Uterus (tissue), 4 donors: ENCODE data around the gene FAM114A2. TPM values are rescaled to one million over a fixed set of nuclear protein-coding genes. Genes with fewer than 3 reads are reported as not detected.
"Not testable (repeated sequence)": the region's sequence is repeated elsewhere in the genome, so short reads cannot be mapped to it uniquely, and the experiment has no call there.

ENCODE experiments used
- DNase-seq, 2 donors: peaks; one replicate each; pipeline ENCODE4 v3.0.0-alpha.2; 2019 to 2020
- H3K27ac ChIP-seq, 2 donors: fragments of 200-600 bp; sonication (generic); 1 replicate in 1 of 2; 2 replicates in 1 of 2; pipeline ENCODE4 v1.5.1; 2016 to 2018
- H3K27me3 ChIP-seq, 2 donors: fragments of 200-600 bp; sonication (generic); one replicate each; pipeline ENCODE4 v1.5.1; 2018 to 2019; ENCODE audit warnings: control low read depth in 1 of 2
- H3K36me3 ChIP-seq, 2 donors: fragments of 200-600 bp; sonication (generic); one replicate each; pipeline ENCODE4 v1.5.1; 2019; ENCODE audit warnings: control low read depth in 1 of 2
- H3K4me1 ChIP-seq, 2 donors: fragments of 200-600 bp; sonication (generic); one replicate each; pipeline ENCODE4 v1.5.1; 2018 to 2019; ENCODE audit warnings: control low read depth in 1 of 2
- H3K4me3 ChIP-seq, 2 donors: fragments of 200-600 bp; sonication (generic); 1 replicate in 1 of 2; 2 replicates in 1 of 2; pipeline ENCODE4 v1.5.1; 2018 to 2019; ENCODE audit warnings: mild to moderate bottlenecking in 1 of 2
- H3K9me3 ChIP-seq, 2 donors: fragments of 200-600 bp; sonication (generic); one replicate each; pipeline ENCODE4 v1.5.1; 2019; ENCODE audit warnings: control low read depth in 1 of 2
- CTCF ChIP-seq, 4 experiments: fragments of 200-600 bp in 2 of 4; fragments of 450-650 bp in 2 of 4; sonication (generic) in 2 of 4; IDR thresholded peaks; one replicate each; pipeline ENCODE4 v1.5.1; 2016 to 2019; ENCODE audit warnings: antibody characterized with exemption in 4 of 4, mild to moderate bottlenecking in 2 of 4, moderate library complexity in 1 of 4
- POLR2A ChIP-seq, 2 donors: fragments of 450-650 bp; IDR thresholded peaks; one replicate each; pipeline ENCODE4 v1.6.1; 2016; ENCODE audit warnings: antibody characterized with exemption in 2 of 2, mild to moderate bottlenecking in 1 of 2, moderate library complexity in 1 of 2
- intact Hi-C: fragments of 100-400 bp; cut with DNase I; formaldehyde crosslinking; loops from one replicate; pipeline ENCODE4 v1.15.1; 2023; ENCODE audit warnings: low total_unique reads
- total RNA-seq, 4 donors: library from RNA; depleted of rRNA in 3 of 4; stranded (reverse); fragments of >200 nt in 3 of 4; gene quantifications; one replicate each; pipeline versions ENCODE4 v1.1.0 to v1.2.4, GENCODE V29; 2014 to 2023
- donor health status: DM: yes; HTN: yes; CAD: no.

The FAM114A2 gene
- total RNA-seq, 4 donors from 2014 or later, result 26.9 to 71.3 (median 43.9) TPM

- TF ChIP-seq POLR2A (IDR thresholded peaks at IDR 0.05), result no peak
- TF ChIP-seq CTCF (IDR thresholded peaks at IDR 0.05), result no peak
- peaks cover 0 to 9% of the 10 kb centered on the region in 2 donors for H3K4me1 ChIP-seq
- no peak for DNase-seq
Observed at GRCh38 chr5:154039458-154039829, 734 bp upstream of the FAM114A2 start.

GRCh38 chr5:154038261-154038706 lies 426 bp downstream of the FAM114A2 start:
- DNase-seq, result peak; percentile 16 to 21
- Histone ChIP-seq H3K27ac (peak overlapping the region; percentile 80 to 83), H3K4me1 (peaks cover 0 to 9% of the 10 kb centered on the region in 2 donors), H3K4me3 (peak overlapping the region; percentile 69 to 91), H3K27me3 (no peaks in the 10 kb centered on the region), H3K36me3 (no peaks in the 10 kb centered on the region), H3K9me3 (no peaks in the 10 kb centered on the region)
- intact Hi-C loops, result no loop called here
- no peak for TF ChIP-seq CTCF (IDR thresholded peaks at IDR 0.05)
- TF ChIP-seq POLR2A (IDR thresholded peaks at IDR 0.05), result no peak

More at GRCh38 chr5:154039458-154039829, 734 bp upstream of the FAM114A2 start:
- Histone ChIP-seq H3K4me3 (peak overlapping the region; percentile 69 to 91), H3K36me3 (no peaks in the 10 kb centered on the region), H3K27ac (peak overlapping the region; percentile 80 to 83), H3K27me3 (no peaks in the 10 kb centered on the region), H3K9me3 (no peaks in the 10 kb centered on the region)
- intact Hi-C loops, result no loop called here

- TF ChIP-seq POLR2A (IDR thresholded peaks at IDR 0.05), result no peak
- TF ChIP-seq CTCF (IDR thresholded peaks at IDR 0.05), result no peak
- Histone ChIP-seq H3K36me3 (no peaks in the 10 kb centered on the region), H3K27ac (no peak overlapping the region), H3K4me1 (no peaks in the 10 kb centered on the region), H3K27me3 (no peaks in the 10 kb centered on the region), H3K9me3 (no peaks in the 10 kb centered on the region), H3K4me3 (no peak overlapping the region)
- no peak for DNase-seq
- intact Hi-C loops, result no loop called here
Observed at GRCh38 chr5:154034944-154035343, 3.8 kb downstream of the FAM114A2 start.

- no peak for DNase-seq
- H3K36me3 ChIP-seq, result no peaks in the 10 kb centered on the region
- H3K27ac ChIP-seq, result no peak overlapping the region
- TF ChIP-seq CTCF (IDR thresholded peaks at IDR 0.05) (no peak), POLR2A (IDR thresholded peaks at IDR 0.05) (no peak)
- H3K4me1 ChIP-seq, result no peaks in the 10 kb centered on the region
- intact Hi-C loops, result no loop called here
- H3K27me3 ChIP-seq, result no peaks in the 10 kb centered on the region
- H3K4me3 ChIP-seq, result no peak overlapping the region
- H3K9me3 ChIP-seq, result no peaks in the 10 kb centered on the region
Observed at GRCh38 chr5:154031937-154032489, 6.7 kb downstream of the FAM114A2 start.

- no peak overlapping the region for H3K27ac ChIP-seq
- no peak for DNase-seq
- H3K9me3 ChIP-seq, result no peaks in the 10 kb centered on the region
- no peaks in the 10 kb centered on the region for H3K36me3 ChIP-seq
- TF ChIP-seq POLR2A (IDR thresholded peaks at IDR 0.05) (no peak), CTCF (IDR thresholded peaks at IDR 0.05) (no peak)
- H3K27me3 ChIP-seq, result no peaks in the 10 kb centered on the region
- H3K4me3 ChIP-seq, result no peak overlapping the region
- intact Hi-C loops, result no loop called here
- no peaks in the 10 kb centered on the region for H3K4me1 ChIP-seq
Observed at GRCh38 chr5:154025951-154026350, 12.8 kb downstream of the FAM114A2 start.

GRCh38 chr5:154018919-154019318 lies 19.8 kb downstream of the FAM114A2 start:
- intact Hi-C loops, H3K9me3 ChIP-seq, DNase-seq, H3K4me1 ChIP-seq, H3K4me3 ChIP-seq, H3K27me3 ChIP-seq, H3K27ac ChIP-seq, H3K36me3 ChIP-seq: not testable (repeated sequence)
